ENCODE results near the gene HOXA4. TPM values are rescaled to one million over a fixed set of nuclear protein-coding genes. Genes with fewer than 3 reads are reported as not detected.
A peak's percentile ranks its signal among the peaks of the same experiment; 100 is the strongest.

Gene HOXA4
- total and polyA plus RNA-seq, 2 of the 8 experiments (the other 6 are each of a cell fraction or from before 2014, with no cell fraction given) = not detected

- TF ChIP-seq CTCF (IDR thresholded peaks at IDR 0.05; ENCODE audit: control extremely low read depth in 1 of 3, insufficient read depth in 1 of 3, low read depth in 1 of 3, low read length in 3 of 3) (no peak), RBBP5 (IDR thresholded peaks at IDR 0.05; ENCODE audit: borderline replicate concordance, low read depth, low read length) (no peak), CHD7 (IDR thresholded peaks at IDR 0.05; ENCODE audit: insufficient replicate concordance, low read length) (no peak), NANOG (IDR thresholded peaks at IDR 0.05; ENCODE audit: insufficient read depth, low read depth, low read length, poor library complexity, severe bottlenecking) (no peak), NRF1 (IDR thresholded peaks at IDR 0.05; ENCODE audit: low read depth, low read length) (no peak), SUZ12 (IDR thresholded peaks at IDR 0.05; ENCODE audit: low read length) (peak; percentile 97)
These were observed 26.9 kb downstream of the HOXA4 start (continued) for GRCh38 chr7:27103489-27104226.
